HG03342 (cell line): Measurements from ENCODE around the gene PDZK1IP1.
"Not testable (repeated sequence)": the region's sequence is repeated elsewhere in the genome, so short reads cannot be mapped to it uniquely, and the experiment has no call there.

Experiments
- ATAC-seq: cut with Tn5 transposase; IDR thresholded peaks from one replicate; pipeline ENCODE4 v1.9.1; 2021; ENCODE audit warnings: mild to moderate bottlenecking, moderate library complexity; ENCODE audit not compliant: unreplicated experiment

PDZK1IP1 gene

DNA sequence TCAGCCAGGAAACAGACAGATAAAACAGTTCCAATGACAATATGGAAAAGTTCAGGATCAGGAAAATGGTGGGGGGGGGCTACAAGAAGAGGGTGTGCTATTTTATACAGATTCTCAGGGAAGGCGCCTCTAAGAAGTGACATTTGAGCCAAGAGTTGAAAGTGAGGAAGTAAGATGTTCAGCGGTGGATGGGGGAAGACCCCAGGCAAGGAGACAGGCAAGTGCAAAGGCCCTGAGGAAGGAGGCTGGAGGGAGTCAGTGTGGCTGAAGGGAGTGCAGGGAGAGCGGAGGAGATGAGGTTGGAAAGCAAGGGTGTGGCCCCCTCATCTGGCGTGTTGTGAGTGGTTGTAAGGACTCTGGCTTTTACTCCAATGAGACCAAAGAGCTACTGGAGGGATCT, 8.4 kb upstream of the PDZK1IP1 start:
- ATAC-seq: no peak

DNA sequence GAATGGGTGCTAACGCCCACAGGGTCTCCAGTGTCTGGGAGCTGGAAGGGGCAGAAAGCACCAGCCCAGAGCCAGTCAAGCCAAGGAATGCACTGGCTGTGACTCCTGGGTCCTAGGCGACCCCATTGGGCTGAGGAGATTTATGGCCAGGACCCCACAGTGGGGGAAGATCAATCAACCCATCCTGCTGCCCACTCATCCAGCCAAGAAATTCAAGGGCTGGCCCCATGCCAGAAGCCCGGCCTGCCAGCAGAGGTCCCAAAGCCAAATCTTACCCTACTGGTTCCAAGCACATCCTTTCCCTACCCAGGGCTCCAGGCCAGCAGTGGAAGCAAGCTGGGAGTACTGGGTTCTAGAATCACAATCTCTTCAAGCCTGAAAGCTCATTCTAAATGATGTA, 6.8 kb upstream of the PDZK1IP1 start:
- ATAC-seq: no peak

DNA sequence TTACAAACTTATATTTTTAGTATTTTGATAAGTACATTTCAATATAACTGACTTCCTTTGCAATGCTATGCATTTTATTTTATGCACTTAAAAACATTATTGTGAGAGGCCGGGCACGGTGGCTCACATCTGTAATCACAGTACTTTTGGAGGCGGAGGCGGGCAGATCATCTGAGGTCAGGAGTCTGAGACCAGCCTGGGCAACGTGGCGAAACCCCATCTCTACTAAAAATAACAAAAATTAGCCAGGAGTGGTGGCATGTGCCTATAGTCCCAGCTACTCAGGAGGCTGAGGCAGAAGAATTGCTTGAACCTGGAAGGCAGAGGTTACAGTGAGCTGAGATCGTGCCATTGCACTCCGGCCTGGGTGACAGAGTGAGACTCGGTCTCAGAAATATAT, 6.1 kb upstream of the PDZK1IP1 start:
- not testable (repeated sequence) for ATAC-seq

GRCh38 chr1:47194311-47194710, 4.5 kb upstream of the PDZK1IP1 start:
- ATAC-seq: no peak

GRCh38 chr1:47193496-47193895, 3.7 kb upstream of the PDZK1IP1 start:
- not testable (repeated sequence) for ATAC-seq

- ATAC-seq: peak; percentile 65
Measured at GRCh38 chr1:47192458-47193384, 2.9 kb upstream of the PDZK1IP1 start.

- ATAC-seq: no peak
Measured at GRCh38 chr1:47191940-47192457, 2.2 kb upstream of the PDZK1IP1 start.

- ATAC-seq: no peak
Measured at GRCh38 chr1:47190857-47191256, 1.0 kb upstream of the PDZK1IP1 start.

GRCh38 chr1:47190509-47190855, 646 bp upstream of the PDZK1IP1 start:
- no peak for ATAC-seq

DNA sequence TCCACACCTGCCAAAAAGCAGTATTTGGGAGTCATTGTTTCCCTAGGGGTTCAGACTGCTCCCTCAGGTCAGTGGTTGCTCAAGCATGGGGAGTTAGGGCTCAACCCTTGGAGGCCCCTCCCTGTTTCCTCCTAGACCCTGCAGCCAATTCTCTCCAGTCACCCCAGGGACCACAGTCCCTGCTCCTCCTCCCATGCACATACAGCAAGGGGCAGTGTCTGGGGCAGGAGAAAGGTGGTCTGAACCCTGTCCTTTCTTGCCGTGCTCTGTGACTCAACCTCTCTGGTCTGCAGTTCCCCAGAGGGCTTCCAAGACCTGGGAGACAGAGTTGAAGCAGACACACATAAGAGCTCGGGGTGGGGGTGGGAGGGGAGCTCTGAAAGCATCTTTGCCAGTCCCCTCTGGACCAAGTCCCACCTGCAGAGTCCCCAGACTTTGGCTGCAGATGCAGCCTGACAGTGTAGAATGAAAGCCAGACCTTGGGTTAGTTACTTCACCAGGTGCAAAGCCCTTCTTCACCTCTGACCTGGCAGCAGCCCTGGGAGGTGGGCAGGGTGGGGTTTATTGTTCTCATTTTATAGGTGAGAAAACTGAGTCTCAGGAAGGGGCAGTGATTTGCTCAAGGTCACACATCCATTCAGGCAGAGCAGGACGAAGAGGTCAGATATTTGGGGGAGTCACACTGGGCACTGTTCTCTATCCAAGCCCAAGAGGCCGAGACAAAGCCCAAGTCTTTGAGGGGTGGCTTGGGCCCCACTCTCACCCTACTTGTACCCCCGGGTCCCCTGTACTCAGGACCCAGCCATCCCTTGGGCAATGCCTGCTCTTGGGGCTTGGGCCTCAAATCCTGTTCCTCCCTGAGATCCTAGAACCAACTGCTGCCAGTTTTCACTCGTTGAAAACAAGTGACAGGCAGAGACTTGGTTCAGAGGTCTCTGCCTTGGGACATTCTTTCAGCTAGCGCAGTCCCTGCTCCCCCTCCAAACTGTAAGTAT, 748 bp downstream of the PDZK1IP1 start:
- no peak for ATAC-seq

GRCh38 chr1:47187926-47188250, 1.9 kb downstream of the PDZK1IP1 start:
- no peak for ATAC-seq

- ATAC-seq: no peak
Measured at GRCh38 chr1:47187231-47187925, 2.5 kb downstream of the PDZK1IP1 start.

DNA sequence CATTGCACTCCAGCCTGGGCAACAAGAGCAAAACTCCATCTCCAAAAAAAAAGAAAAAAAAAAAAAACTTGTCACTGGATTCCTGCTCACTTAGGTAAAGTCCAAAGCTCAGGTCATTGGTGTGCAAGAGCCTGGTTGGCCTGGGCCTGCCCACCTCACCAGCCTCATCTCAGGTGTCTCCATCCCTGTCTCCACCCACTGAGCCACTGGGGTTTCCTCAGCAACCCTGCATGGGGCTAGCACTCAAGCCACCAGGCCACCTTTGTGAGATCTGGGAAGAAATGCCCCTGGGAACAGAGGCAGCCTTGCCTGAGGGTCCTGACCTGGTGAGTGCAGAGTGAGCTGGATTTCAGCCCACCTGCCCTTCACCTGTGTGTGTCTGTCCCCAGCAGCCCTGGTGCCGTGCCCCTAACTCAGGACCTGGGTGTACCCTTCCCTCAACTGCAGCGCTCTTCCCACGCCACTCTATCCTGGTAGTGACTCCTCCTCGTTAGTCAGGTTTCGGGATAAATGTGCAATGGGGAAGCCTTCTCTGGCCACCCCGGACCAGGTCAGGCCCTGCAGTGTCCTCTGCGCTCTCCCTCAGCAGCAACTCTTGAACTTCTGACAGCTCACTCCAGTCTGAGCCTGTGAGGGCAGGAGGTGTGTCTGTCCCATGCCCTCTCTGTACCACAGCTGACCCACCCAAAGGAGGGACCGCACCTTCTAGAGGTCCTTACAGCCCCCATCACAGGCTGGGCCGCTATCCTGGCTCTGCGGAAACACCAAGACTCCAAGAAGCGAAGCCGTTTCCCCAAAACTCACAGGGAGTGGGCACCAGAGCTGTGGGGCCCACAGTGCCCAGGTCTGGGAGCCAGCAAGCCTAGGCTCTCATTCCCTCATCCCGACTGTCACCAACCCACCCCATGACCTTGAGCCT, 3.3 kb downstream of the PDZK1IP1 start:
- no peak for ATAC-seq

DNA sequence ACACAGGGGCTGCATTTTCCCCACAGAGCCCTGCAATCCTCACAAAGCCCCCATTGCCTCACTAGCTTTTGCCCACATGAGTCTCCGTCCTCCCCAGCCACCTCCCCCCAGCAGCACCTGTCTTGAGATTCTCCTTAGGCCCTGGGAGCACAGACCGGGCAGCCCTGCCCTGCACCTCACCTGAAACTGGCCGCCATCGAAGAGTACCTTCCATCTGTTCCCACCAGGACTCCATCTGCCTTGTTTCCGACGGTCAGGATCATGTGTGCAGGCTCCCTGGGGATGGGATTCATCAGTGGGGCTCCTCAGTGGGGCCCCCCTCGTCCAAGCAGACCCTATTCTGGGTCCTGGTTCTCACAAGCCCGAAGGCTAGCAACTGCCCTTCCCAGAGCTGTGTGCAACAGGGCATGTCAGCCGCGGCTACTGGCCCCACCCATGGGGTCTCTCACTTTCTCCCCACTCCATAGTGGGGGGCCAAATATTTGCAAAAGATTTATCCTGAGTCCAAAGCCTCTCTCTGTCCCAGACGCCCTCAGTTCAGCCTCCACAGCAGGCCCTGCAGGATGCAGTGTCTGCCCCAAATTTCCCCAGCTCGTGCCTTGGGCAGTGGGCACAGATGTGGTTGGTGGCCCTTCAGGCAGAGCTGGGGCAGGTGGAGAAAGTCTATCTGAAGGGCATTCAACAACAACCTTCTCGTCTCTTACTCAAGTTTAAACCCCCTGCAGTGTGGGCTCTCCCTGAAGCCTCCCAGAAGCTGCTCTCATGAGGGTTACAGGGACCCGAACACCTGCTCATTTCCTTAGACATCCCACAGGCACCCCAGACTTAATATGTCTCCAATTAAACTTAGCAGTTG, 4.8 kb downstream of the PDZK1IP1 start:
- ATAC-seq: no peak

- no peak for ATAC-seq
Measured at GRCh38 chr1:47184090-47184821, 5.6 kb downstream of the PDZK1IP1 start.

- ATAC-seq: no peak
Measured at GRCh38 chr1:47183308-47184089, 6.3 kb downstream of the PDZK1IP1 start.

DNA sequence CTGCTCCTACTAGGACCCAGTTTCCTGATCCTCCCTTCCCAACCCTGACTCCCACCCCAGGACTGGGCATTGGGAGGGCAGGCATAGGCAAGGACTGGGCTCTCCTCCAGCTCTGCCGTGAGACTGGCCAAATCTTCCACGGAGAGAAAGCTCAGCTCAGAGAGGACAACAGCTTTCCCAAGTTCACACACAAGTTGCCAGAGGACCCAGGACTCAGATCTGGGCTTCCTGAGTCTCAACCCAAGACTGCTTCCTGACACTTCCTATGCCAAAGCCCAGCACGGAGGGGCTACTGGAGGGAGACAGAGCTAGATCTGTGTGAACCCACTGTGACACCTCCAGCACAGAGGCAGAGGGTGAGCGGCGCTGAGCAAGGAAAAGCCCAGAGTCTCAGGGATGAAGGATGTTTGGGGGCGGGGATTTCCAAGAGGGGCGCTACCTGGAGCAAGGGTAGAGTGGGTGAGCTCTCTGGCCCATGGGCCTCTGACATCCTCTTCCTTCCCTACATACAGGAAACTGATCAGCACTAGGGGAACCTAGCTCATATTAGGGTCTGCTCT, 7.1 kb downstream of the PDZK1IP1 start:
- ATAC-seq: no peak
